B cell (primary cell): ENCODE measurements around the gene WWP2.
"Not testable (repeated sequence)": the region's sequence is repeated elsewhere in the genome, so short reads cannot be mapped to it uniquely, and the experiment has no call there.

Experiments used
- CTCF ChIP-seq: fragments of 200-600 bp; IDR thresholded peaks from one replicate; pipeline ENCODE4 v1.8.0; 2022; ENCODE audit warnings: antibody characterized with exemption, mild to moderate bottlenecking
- EZH2 ChIP-seq: IDR thresholded peaks from 2 replicates; pipeline ENCODE4 v1.6.1; 2012; ENCODE audit warnings: borderline replicate concordance, low read depth, mild to moderate bottlenecking, moderate library complexity, low read length; ENCODE audit not compliant: insufficient read depth, poor library complexity, severe bottlenecking

- TF ChIP-seq CTCF, EZH2: not testable (repeated sequence)
Measured at GRCh38 chr16:69729030-69729429, 33.1 kb upstream of the WWP2 start.
